Ascending aorta (tissue), 2 donors: ENCODE data around the gene THEM4. TPM values are rescaled to one million over a fixed set of nuclear protein-coding genes. Genes with fewer than 3 reads are reported as not detected.
A peak's percentile ranks its signal among the peaks of the same experiment; 100 is the strongest.
"Not testable (repeated sequence)": the region's sequence is repeated elsewhere in the genome, so short reads cannot be mapped to it uniquely, and the experiment has no call there.

ENCODE experiments used
- DNase-seq, 2 donors: peaks; one replicate each; pipeline ENCODE4 v3.0.0-alpha.2; 2019; ENCODE audit warnings: low spot score in 2 of 2
- H3K27ac ChIP-seq, 2 donors: fragments of 200-600 bp; sonication (generic); one replicate each; pipeline ENCODE4 v1.5.1; 2016 to 2017; ENCODE audit warnings: mild to moderate bottlenecking in 1 of 2
- H3K27me3 ChIP-seq: fragments of 200-600 bp; sonication (generic); one replicate; pipeline ENCODE4 v1.5.1; 2017
- H3K36me3 ChIP-seq, 2 donors: fragments of 200-600 bp; sonication (generic); one replicate each; pipeline ENCODE4 v1.5.1; 2016
- H3K4me1 ChIP-seq, 2 donors: fragments of 200-600 bp; sonication (generic); one replicate each; pipeline ENCODE4 v1.5.1; 2016 to 2017; ENCODE audit warnings: mild to moderate bottlenecking in 1 of 2
- H3K4me3 ChIP-seq, 2 donors: fragments of 200-600 bp; sonication (generic); one replicate each; pipeline ENCODE4 v1.5.1; 2016 to 2017; ENCODE audit warnings: mild to moderate bottlenecking in 1 of 2
- H3K9me3 ChIP-seq, 2 donors: fragments of 200-600 bp; sonication (generic); one replicate each; pipeline ENCODE4 v1.5.1; 2016
- CTCF ChIP-seq, 3 experiments: fragments of 200-600 bp in 2 of 3; fragments of 450-650 bp in 1 of 3; sonication (generic) in 2 of 3; IDR thresholded peaks; one replicate each; pipeline ENCODE4 v1.5.1; 2016 to 2019; ENCODE audit warnings: antibody characterized with exemption in 3 of 3, mild to moderate bottlenecking in 1 of 3, moderate library complexity in 1 of 3
- intact Hi-C: fragments of 100-400 bp; cut with DNase I; formaldehyde crosslinking; loops from one replicate; pipeline ENCODE4 v1.15.1; 2023
- total RNA-seq: library from RNA; depleted of rRNA; stranded (reverse); fragments of >200 nt; gene quantifications from one replicate; pipeline ENCODE4 v1.1.0, GENCODE V29; 2016

Gene THEM4
- total RNA-seq, 1 donor from 2014 or later = 7.7 TPM

- intact Hi-C loops = no loop called here
- Histone ChIP-seq H3K9me3 (no peaks in the 10 kb centered on the region), H3K36me3 (peaks cover 0 to 3% of the 10 kb centered on the region in 2 donors), H3K27ac (no peak overlapping the region), H3K27me3 (no peaks in the 10 kb centered on the region), H3K4me1 (peaks cover 4 to 7% of the 10 kb centered on the region in 2 donors), H3K4me3 (peak overlapping the region in 1 of 2 donors; percentile 71)
- TF ChIP-seq CTCF (IDR thresholded peaks at IDR 0.05) = no peak
- DNase-seq = no peak
These were observed 1.8 kb downstream of the THEM4 start for GRCh38 chr1:151907363-151908139.

- H3K4me3 ChIP-seq, intact Hi-C loops, H3K27ac ChIP-seq, DNase-seq, H3K27me3 ChIP-seq, H3K4me1 ChIP-seq, H3K36me3 ChIP-seq, H3K9me3 ChIP-seq: not testable (repeated sequence)
These were observed 3.0 kb downstream of the THEM4 start for GRCh38 chr1:151906324-151906645.

GRCh38 chr1:151905443-151906323 is 3.6 kb downstream of the THEM4 start:
- intact Hi-C loops, H3K27ac ChIP-seq: not testable (repeated sequence)
- peaks cover 0 to 14% of the 10 kb centered on the region in 2 donors for H3K9me3 ChIP-seq

GRCh38 chr1:151905070-151905442 is 4.3 kb downstream of the THEM4 start:
- no peak for TF ChIP-seq CTCF (IDR thresholded peaks at IDR 0.05)
- no peak overlapping the region for H3K4me3 ChIP-seq
- intact Hi-C loops = no loop called here
- H3K27me3 ChIP-seq = no peaks in the 10 kb centered on the region
- peaks cover 0 to 3% of the 10 kb centered on the region in 2 donors for H3K36me3 ChIP-seq
- H3K4me1 ChIP-seq = peaks cover under 1 to 7% of the 10 kb centered on the region in 2 donors
- H3K9me3 ChIP-seq = peaks cover 0 to 20% of the 10 kb centered on the region in 2 donors
- DNase-seq = no peak
- no peak overlapping the region for H3K27ac ChIP-seq

More at GRCh38 chr1:151905443-151906323, 3.6 kb downstream of the THEM4 start:
- H3K4me1 ChIP-seq, H3K36me3 ChIP-seq, H3K27me3 ChIP-seq, H3K4me3 ChIP-seq, DNase-seq: not testable (repeated sequence)

- Histone ChIP-seq H3K4me1 (no peaks in the 10 kb centered on the region), H3K4me3 (no peak overlapping the region), H3K27ac (no peak overlapping the region), H3K36me3 (peaks cover 0 to 3% of the 10 kb centered on the region in 2 donors), H3K9me3 (peaks cover 0 to 20% of the 10 kb centered on the region in 2 donors), H3K27me3 (no peaks in the 10 kb centered on the region)
- no peak for DNase-seq
- no peak for TF ChIP-seq CTCF (IDR thresholded peaks at IDR 0.05)
- intact Hi-C loops = no loop called here
These were observed 6.5 kb downstream of the THEM4 start for GRCh38 chr1:151902858-151903257.

GRCh38 chr1:151900804-151901203 is 8.5 kb downstream of the THEM4 start:
- H3K36me3 ChIP-seq, H3K27me3 ChIP-seq, H3K4me3 ChIP-seq, H3K4me1 ChIP-seq, intact Hi-C loops, H3K27ac ChIP-seq, DNase-seq: not testable (repeated sequence)
- peaks cover 0 to 20% of the 10 kb centered on the region in 2 donors for H3K9me3 ChIP-seq

GRCh38 chr1:151898519-151898991 is 10.8 kb downstream of the THEM4 start:
- peaks cover 5 to 13% of the 10 kb centered on the region in 2 donors for H3K36me3 ChIP-seq
- no peak overlapping the region for H3K4me3 ChIP-seq
- no peaks in the 10 kb centered on the region for H3K4me1 ChIP-seq
- TF ChIP-seq CTCF (IDR thresholded peaks at IDR 0.05) = no peak
- H3K9me3 ChIP-seq = peaks cover 0 to 20% of the 10 kb centered on the region in 2 donors
- no peaks in the 10 kb centered on the region for H3K27me3 ChIP-seq
- H3K27ac ChIP-seq = no peak overlapping the region
- DNase-seq = no peak
- intact Hi-C loops = no loop called here
